Measurements from ENCODE around the gene ROBO1.

Gene ROBO1

GRCh38 chr3:79414035-79414434 lies 353.8 kb downstream of the ROBO1 start:
- H3K4me3 ChIP-seq (ENCODE audit: control insufficient read depth, low read depth, low read length): no peak overlapping the region
- TF ChIP-seq CTCF (IDR thresholded peaks at IDR 0.05; ENCODE audit: control insufficient read depth, insufficient read depth, low read depth, low read length, missing control alignments): no peak
- no peak for DNase-seq (ENCODE audit: low read depth)

- H3K4me3 ChIP-seq (ENCODE audit: control insufficient read depth, low read depth, low read length): no peak overlapping the region
- no peak for DNase-seq (ENCODE audit: low read depth)
- no peak for TF ChIP-seq CTCF (IDR thresholded peaks at IDR 0.05; ENCODE audit: control insufficient read depth, insufficient read depth, low read depth, low read length, missing control alignments)
Observed at GRCh38 chr3:79412537-79412936, 355.3 kb downstream of the ROBO1 start.

GRCh38 chr3:79410617-79411016 lies 357.2 kb downstream of the ROBO1 start:
- H3K4me3 ChIP-seq (ENCODE audit: control insufficient read depth, low read depth, low read length): no peak overlapping the region
- TF ChIP-seq CTCF (IDR thresholded peaks at IDR 0.05; ENCODE audit: control insufficient read depth, insufficient read depth, low read depth, low read length, missing control alignments): no peak
- no peak for DNase-seq (ENCODE audit: low read depth)

GRCh38 chr3:79410136-79410535 lies 357.7 kb downstream of the ROBO1 start:
- no peak overlapping the region for H3K4me3 ChIP-seq (ENCODE audit: control insufficient read depth, low read depth, low read length)
- DNase-seq (ENCODE audit: low read depth): no peak
- no peak for TF ChIP-seq CTCF (IDR thresholded peaks at IDR 0.05; ENCODE audit: control insufficient read depth, insufficient read depth, low read depth, low read length, missing control alignments)

- H3K4me3 ChIP-seq (ENCODE audit: control insufficient read depth, low read depth, low read length): no peak overlapping the region
- no peak for DNase-seq (ENCODE audit: low read depth)
- peak; percentile 8 for TF ChIP-seq CTCF (IDR thresholded peaks at IDR 0.05; ENCODE audit: control insufficient read depth, insufficient read depth, low read depth, low read length, missing control alignments)
Observed at GRCh38 chr3:79406175-79406574, 361.6 kb downstream of the ROBO1 start.

GRCh38 chr3:79405183-79405582 lies 362.6 kb downstream of the ROBO1 start:
- no peak for TF ChIP-seq CTCF (IDR thresholded peaks at IDR 0.05; ENCODE audit: control insufficient read depth, insufficient read depth, low read depth, low read length, missing control alignments)
- H3K4me3 ChIP-seq (ENCODE audit: control insufficient read depth, low read depth, low read length): no peak overlapping the region
- DNase-seq (ENCODE audit: low read depth): no peak

- DNase-seq (ENCODE audit: low read depth): no peak
- TF ChIP-seq CTCF (IDR thresholded peaks at IDR 0.05; ENCODE audit: control insufficient read depth, insufficient read depth, low read depth, low read length, missing control alignments): no peak
- no peak overlapping the region for H3K4me3 ChIP-seq (ENCODE audit: control insufficient read depth, low read depth, low read length)
Observed at GRCh38 chr3:79396595-79396994, 371.2 kb downstream of the ROBO1 start.
